Measurements from ENCODE around the gene PDZD2. TPM values are rescaled to one million over a fixed set of nuclear protein-coding genes. Genes with fewer than 3 reads are reported as not detected.

Gene PDZD2
- total RNA-seq, 1 experiment from 2014 or later: 0.37 TPM

GRCh38 chr5:32090026-32090754 lies 451.3 kb downstream of the PDZD2 start:
- Histone ChIP-seq H3K4me3 (replicated peaks in 1 of 2; ENCODE audit: low read depth in 1 of 2, low read length in 2 of 2) (no peak overlapping the region), H3K9ac (ENCODE audit: low read length) (no peak overlapping the region), H3K9me2 (ENCODE audit: insufficient read depth) (no peaks in the 10 kb centered on the region), H3K4me1 (ENCODE audit: control insufficient read depth in 1 of 2, insufficient read depth in 2 of 2, low read length in 2 of 2) (no peaks in the 10 kb centered on the region), H4K20me1 (ENCODE audit: insufficient read depth) (no peaks in the 10 kb centered on the region), H3K36me3 (ENCODE audit: control insufficient read depth in 1 of 2, insufficient read depth in 2 of 2, low read length in 2 of 2) (no peaks in the 10 kb centered on the region), H3K27me3 (ENCODE audit: insufficient read depth, low read length) (no peaks in the 10 kb centered on the region), H3K27ac (ENCODE audit: low read depth, low read length) (no peak overlapping the region), H3K9me3 (ENCODE audit: control insufficient read depth in 1 of 2, insufficient read depth in 1 of 2, low read depth in 1 of 2, low read length in 2 of 2) (no peaks in the 10 kb centered on the region), H3K79me2 (ENCODE audit: insufficient read depth, low read length) (no peaks in the 10 kb centered on the region), H3K4me2 (ENCODE audit: low read length) (no peak overlapping the region), H2AFZ (ENCODE audit: low read depth, low read length, poor library complexity, severe bottlenecking) (no peak overlapping the region)
- intact Hi-C loops (cut with micrococcal nuclease): no loop called here
- no peak for TF ChIP-seq SIN3A (IDR thresholded peaks at IDR 0.05; ENCODE audit: low read depth)
- no peak for TF ChIP-seq TCF7L2 (IDR thresholded peaks at IDR 0.05; ENCODE audit: borderline replicate concordance, extremely low read depth, insufficient read depth, insufficient read length)
- no peak for TF ChIP-seq EZH2phosphoT487 (IDR thresholded peaks at IDR 0.05; ENCODE audit: borderline replicate concordance)
- TF ChIP-seq CBX3 (IDR thresholded peaks at IDR 0.05; ENCODE audit: low read depth): no peak
- TF ChIP-seq, protein P1, sequence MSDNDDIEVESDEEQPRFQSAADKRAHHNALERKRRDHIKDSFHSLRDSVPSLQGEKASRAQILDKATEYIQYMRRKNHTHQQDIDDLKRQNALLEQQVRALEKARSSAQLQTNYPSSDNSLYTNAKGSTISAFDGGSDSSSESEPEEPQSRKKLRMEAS (IDR thresholded peaks at IDR 0.05): no peak
- no peak for TF ChIP-seq ATF3 (IDR thresholded peaks at IDR 0.05)
- TF ChIP-seq JUND (IDR thresholded peaks at IDR 0.05): no peak
- no peak for TF ChIP-seq POLR2A (IDR thresholded peaks at IDR 0.05; ENCODE audit: borderline replicate concordance, extremely low read depth, insufficient read depth, insufficient read length)
- CTCF ChIA-PET: interaction anchor here (1.1 kb wide), 1 partner anchor 264 kb away, joined by 3 read pairs; no protein-coding TSS in a partner anchor
- no TSS peak for BruUV-seq (replicated peaks)
- RAD21 ChIA-PET (ENCODE audit: low non-redundant PET in 1 of 2, low total read pairs in 2 of 2, uncharacterized antibody in 2 of 2, unreplicated experiment in 2 of 2): no interaction called here
- ATAC-seq (no peak), DNase-seq (ENCODE audit: low read depth, low spot score) (no peak)
- POLR2A ChIA-PET: no interaction called here

GRCh38 chr5:32090755-32091128 lies 451.8 kb downstream of the PDZD2 start:
- no peak for TF ChIP-seq SP1 (IDR thresholded peaks at IDR 0.05; ENCODE audit: low read depth)
- no peak for TF ChIP-seq ZFX (IDR thresholded peaks at IDR 0.05)
- no peak for TF ChIP-seq ZBTB33 (IDR thresholded peaks at IDR 0.05; ENCODE audit: extremely low read depth, insufficient replicate concordance, low read length)
- no peak for TF ChIP-seq JUND (IDR thresholded peaks at IDR 0.05)
- TF ChIP-seq ZNF274 (IDR thresholded peaks at IDR 0.05; ENCODE audit: low read depth, low read length): no peak
- TF ChIP-seq SRF (IDR thresholded peaks at IDR 0.05; ENCODE audit: low read depth): no peak
- no peak for TF ChIP-seq EGR1 (IDR thresholded peaks at IDR 0.05; ENCODE audit: low read depth)
- intact Hi-C loops (cut with micrococcal nuclease): no loop called here
- no peak for ATAC-seq
- ChIA-PET CTCF (interaction anchor here (1.1 kb wide), 1 partner anchor 265 kb away, joined by 3 read pairs; no protein-coding TSS in a partner anchor), POLR2A (no interaction called here), RAD21 (ENCODE audit: low non-redundant PET in 1 of 2, low total read pairs in 2 of 2, uncharacterized antibody in 2 of 2, unreplicated experiment in 2 of 2) (no interaction called here)
- H3K4me1 ChIP-seq (ENCODE audit: control insufficient read depth in 1 of 2, insufficient read depth in 2 of 2, low read length in 2 of 2): no peaks in the 10 kb centered on the region
- no peaks in the 10 kb centered on the region for H3K9me2 ChIP-seq (ENCODE audit: insufficient read depth)
- H4K20me1 ChIP-seq (ENCODE audit: insufficient read depth): no peaks in the 10 kb centered on the region
- H3K27ac ChIP-seq (ENCODE audit: low read depth, low read length): no peak overlapping the region
- no peaks in the 10 kb centered on the region for H3K79me2 ChIP-seq (ENCODE audit: insufficient read depth, low read length)
- H3K9ac ChIP-seq (ENCODE audit: low read length): no peak overlapping the region
- no peak overlapping the region for H2AFZ ChIP-seq (ENCODE audit: low read depth, low read length, poor library complexity, severe bottlenecking)
- no peak for DNase-seq (ENCODE audit: low read depth, low spot score)
- no peaks in the 10 kb centered on the region for H3K36me3 ChIP-seq (ENCODE audit: control insufficient read depth in 1 of 2, insufficient read depth in 2 of 2, low read length in 2 of 2)
- H3K27me3 ChIP-seq (ENCODE audit: insufficient read depth, low read length): no peaks in the 10 kb centered on the region
- no peak overlapping the region for H3K4me2 ChIP-seq (ENCODE audit: low read length)
- BruUV-seq (replicated peaks): no TSS peak
- H3K4me3 ChIP-seq (replicated peaks in 1 of 2; ENCODE audit: low read depth in 1 of 2, low read length in 2 of 2): no peak overlapping the region
- no peaks in the 10 kb centered on the region for H3K9me3 ChIP-seq (ENCODE audit: control insufficient read depth in 1 of 2, insufficient read depth in 1 of 2, low read depth in 1 of 2, low read length in 2 of 2)
